DMS153 (cell line): ENCODE measurements around the gene ACAN.
"Not testable (repeated sequence)": the region's sequence is repeated elsewhere in the genome, so short reads cannot be mapped to it uniquely, and the experiment has no call there.

ENCODE experiments used
- DNase-seq: peaks from one replicate; lab custom pipeline; 2025; lab: John Stamatoyannopoulos, UW

The ACAN gene

GRCh38 chr15:88902846-88903245 is 99.6 kb downstream of the ACAN start:
- no peak for DNase-seq

- no peak for DNase-seq
Observed at GRCh38 chr15:88904257-88904623, 101.0 kb downstream of the ACAN start.

GRCh38 chr15:88904624-88905327 is 101.5 kb downstream of the ACAN start:
- peak; percentile 3 for DNase-seq

- no peak for DNase-seq
Observed at GRCh38 chr15:88905576-88905975, 102.3 kb downstream of the ACAN start.

- no peak for DNase-seq
Observed at GRCh38 chr15:88906130-88906529, 102.9 kb downstream of the ACAN start.

- DNase-seq = no peak
Observed at GRCh38 chr15:88906551-88906950, 103.3 kb downstream of the ACAN start.

GRCh38 chr15:88907111-88907510 is 103.9 kb downstream of the ACAN start:
- DNase-seq = no peak

GRCh38 chr15:88908123-88908522 is 104.9 kb downstream of the ACAN start:
- DNase-seq = no peak

- DNase-seq = no peak
Observed at GRCh38 chr15:88908697-88909621, 105.7 kb downstream of the ACAN start.

GRCh38 chr15:88909956-88910831 is 107.0 kb downstream of the ACAN start:
- DNase-seq = no peak

- no peak for DNase-seq
Observed at GRCh38 chr15:88911766-88912118, 108.5 kb downstream of the ACAN start.

GRCh38 chr15:88912500-88912921 is 109.3 kb downstream of the ACAN start:
- no peak for DNase-seq

- no peak for DNase-seq
Observed at GRCh38 chr15:88913017-88913849, 110.0 kb downstream of the ACAN start, which contains the start of gene MFGE8. Gene MFGE8 (minus strand): TSS chr15:88913379. CDS start chr15:88913319, 60 bp downstream.

GRCh38 chr15:88913850-88914169 is 110.6 kb downstream of the ACAN start:
- no peak for DNase-seq

GRCh38 chr15:88915354-88915753 is 112.1 kb downstream of the ACAN start:
- no peak for DNase-seq

- DNase-seq = no peak
Observed at GRCh38 chr15:88917760-88918159, 114.5 kb downstream of the ACAN start.

GRCh38 chr15:88918738-88919137 is 115.5 kb downstream of the ACAN start:
- DNase-seq = no peak

GRCh38 chr15:88920186-88920891 is 117.1 kb downstream of the ACAN start:
- DNase-seq = no peak

- DNase-seq = not testable (repeated sequence)
Observed at GRCh38 chr15:88920892-88921435, 117.7 kb downstream of the ACAN start.
